NCI-H2107 treated with DMSO at 0.1 percent for 48 hours (cell line): Measurements from ENCODE around the gene PLA2G15.
A peak's percentile ranks its signal among the peaks of the same experiment; 100 is the strongest.

Source experiments
- DNase-seq: peaks from one replicate; lab custom pipeline; 2025; ENCODE audit not compliant: unreplicated experiment; lab: John Stamatoyannopoulos, UW

Gene PLA2G15

GRCh38 chr16:68244903-68245853 is at the start of gene PLA2G15:
Gene PLA2G15, plus strand, starts transcription at chr16:68245373. Its CDS starts 54 bp downstream, at chr16:68245427.
- DNase-seq = peak; percentile 60

- DNase-seq = no peak
Observed at GRCh38 chr16:68197250-68197649, 47.9 kb upstream of the PLA2G15 start.

DNA sequence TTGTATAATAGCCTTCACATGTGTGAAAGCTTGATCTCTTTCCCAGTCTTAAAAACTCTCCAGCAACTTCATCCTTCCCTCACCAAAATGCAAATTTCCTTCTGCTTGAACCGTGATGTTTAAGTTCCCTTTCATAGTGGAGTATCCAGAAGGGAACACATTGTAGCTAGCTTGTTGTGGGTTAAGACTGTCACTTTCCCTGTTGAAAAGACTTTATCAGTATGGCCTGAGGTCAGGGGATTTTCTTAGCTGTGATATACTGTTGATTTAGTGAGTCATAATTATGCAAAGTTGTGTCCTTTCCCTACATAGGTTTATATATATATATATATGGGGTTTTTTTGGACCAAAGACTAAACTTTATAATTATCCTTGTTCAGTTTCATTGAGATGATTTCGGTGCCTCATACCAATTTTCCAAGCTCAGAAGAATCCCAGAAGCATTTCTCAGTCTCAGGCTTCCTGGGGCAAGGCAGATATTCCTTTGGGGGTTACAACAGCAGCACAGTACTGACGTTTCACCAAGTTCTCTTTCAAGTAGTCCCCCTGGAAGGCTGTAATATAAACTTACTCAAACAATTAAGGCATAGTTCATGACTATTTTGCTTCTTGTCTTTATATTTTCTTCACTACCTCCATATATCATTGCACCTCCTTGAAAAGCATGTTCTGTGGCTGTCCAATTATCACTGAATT is 44.9 kb upstream of the PLA2G15 start:
- no peak for DNase-seq

- peak; percentile 98 for DNase-seq
Observed at GRCh38 chr16:68202091-68202519, 43.1 kb upstream of the PLA2G15 start.

GRCh38 chr16:68206245-68206644 is 38.9 kb upstream of the PLA2G15 start:
- no peak for DNase-seq

DNA sequence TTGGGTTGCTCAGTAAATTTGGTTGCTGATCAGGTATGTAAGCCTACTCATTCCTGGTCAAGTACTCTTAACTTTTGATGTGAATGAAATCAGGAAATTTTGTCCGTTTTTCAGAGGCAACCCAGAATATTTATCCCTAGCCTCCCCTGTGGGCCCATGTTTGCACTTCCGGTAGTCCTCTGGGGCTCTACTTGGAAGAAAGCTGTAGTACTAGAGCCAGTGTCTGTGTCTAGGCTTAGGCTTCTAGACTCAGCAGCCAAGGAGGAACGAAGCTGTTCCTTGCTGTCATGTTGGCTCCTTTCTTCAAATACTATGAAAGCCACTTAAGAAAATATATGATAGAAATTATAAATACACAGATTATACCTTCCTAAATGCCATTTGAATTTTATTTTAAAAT is 30.4 kb upstream of the PLA2G15 start:
- no peak for DNase-seq

DNA sequence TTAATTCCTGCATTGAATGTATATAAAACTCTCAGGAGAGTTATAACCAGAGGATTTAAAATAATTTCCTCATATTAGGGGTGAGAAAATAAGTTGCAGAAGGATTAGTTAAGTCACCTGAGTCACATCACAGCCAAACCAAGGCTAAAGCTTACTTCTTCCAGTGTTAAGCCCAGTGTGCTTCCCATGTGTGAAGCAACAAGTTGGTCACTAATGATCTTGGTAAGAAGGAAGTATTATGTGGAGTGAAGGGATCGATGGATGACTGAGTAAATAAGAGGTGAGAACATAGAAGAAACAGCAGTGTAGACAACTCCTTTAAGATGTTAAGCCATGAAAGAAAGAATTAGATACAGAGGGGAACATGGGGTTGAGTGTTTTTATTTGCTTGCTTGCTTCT is 29.9 kb upstream of the PLA2G15 start:
- DNase-seq = no peak

DNA sequence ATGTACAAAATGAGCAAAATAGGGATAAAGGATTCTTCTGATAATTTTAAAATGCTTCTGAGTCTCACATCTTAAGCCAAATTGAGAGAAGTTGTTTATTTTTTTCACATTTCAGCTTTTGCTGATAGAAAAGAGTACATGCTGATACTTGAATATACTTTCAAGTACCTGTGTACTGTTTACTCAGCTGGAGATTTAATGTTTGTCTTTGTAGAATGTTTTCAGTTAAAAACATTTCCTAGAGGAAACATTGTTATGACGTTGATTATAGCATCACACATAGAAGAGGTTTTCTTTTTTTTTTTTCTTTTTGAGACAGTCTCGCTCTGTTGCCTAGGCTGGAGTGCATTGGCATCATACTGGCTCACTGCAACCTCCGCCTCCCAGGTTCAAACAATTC is 28.9 kb upstream of the PLA2G15 start:
- DNase-seq = no peak

- DNase-seq = no peak
Observed at GRCh38 chr16:68217506-68217905, 27.7 kb upstream of the PLA2G15 start.

DNA sequence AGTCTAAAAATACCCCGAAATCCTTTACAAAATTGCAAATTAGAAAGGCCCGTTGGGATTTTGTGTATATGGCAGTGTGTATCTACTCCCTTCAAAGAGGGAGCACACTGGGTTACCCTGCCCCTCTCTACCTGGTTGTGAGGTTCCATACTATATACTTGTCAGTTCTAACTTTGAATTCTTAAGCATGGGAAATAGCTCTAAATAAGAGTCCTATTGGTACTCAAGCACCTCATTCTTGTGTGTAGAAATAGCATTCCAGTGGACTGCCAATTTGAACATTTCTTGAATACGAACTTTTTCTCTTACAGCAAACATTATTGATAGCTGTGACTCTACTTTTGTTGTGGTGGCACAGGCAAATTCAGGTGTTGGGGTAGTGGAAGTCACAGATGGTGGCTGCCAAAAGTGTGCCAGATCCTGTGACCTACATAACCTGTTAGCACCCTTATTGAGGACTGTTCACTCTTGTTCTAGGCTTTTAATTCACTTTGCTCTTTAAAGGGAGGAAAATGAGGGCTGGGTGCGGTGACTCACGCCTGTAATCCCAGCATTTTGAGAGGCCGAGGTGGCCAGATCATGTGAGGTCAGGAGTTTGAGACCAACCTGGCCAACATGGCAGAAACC is 25.3 kb upstream of the PLA2G15 start:
- no peak for DNase-seq

GRCh38 chr16:68223072-68223471 is 22.1 kb upstream of the PLA2G15 start:
- DNase-seq = no peak

- no peak for DNase-seq
Observed at GRCh38 chr16:68226116-68226515, 19.1 kb upstream of the PLA2G15 start.

- DNase-seq = no peak
Observed at GRCh38 chr16:68227183-68227793, 17.9 kb upstream of the PLA2G15 start.

GRCh38 chr16:68227850-68228553 is 17.2 kb upstream of the PLA2G15 start:
- DNase-seq = no peak

DNA sequence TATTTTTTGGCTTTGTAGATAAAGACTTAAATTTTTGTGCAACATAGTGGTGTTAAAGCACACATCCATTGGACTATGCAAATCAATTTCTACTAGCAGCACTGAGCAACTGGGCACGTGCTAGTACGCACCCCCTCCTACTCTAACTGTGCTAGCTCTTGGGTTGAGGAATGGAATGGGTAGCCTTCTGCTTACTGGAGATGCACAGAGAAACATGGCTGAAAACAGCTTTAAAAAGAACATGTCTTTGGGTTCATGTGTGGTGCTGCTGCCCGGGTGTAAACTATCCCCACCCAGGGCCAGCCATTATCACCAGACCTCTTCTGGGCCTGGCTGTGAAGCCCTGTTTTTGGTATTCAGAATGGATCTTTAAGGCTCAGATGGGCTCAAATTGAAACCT is 16.5 kb upstream of the PLA2G15 start:
- DNase-seq = no peak

GRCh38 chr16:68229431-68230175 is 15.6 kb upstream of the PLA2G15 start:
- DNase-seq = peak; percentile 48

- no peak for DNase-seq
Observed at GRCh38 chr16:68230176-68230571, 15.0 kb upstream of the PLA2G15 start.

GRCh38 chr16:68230956-68231355 is 14.2 kb upstream of the PLA2G15 start:
- DNase-seq = no peak

DNA sequence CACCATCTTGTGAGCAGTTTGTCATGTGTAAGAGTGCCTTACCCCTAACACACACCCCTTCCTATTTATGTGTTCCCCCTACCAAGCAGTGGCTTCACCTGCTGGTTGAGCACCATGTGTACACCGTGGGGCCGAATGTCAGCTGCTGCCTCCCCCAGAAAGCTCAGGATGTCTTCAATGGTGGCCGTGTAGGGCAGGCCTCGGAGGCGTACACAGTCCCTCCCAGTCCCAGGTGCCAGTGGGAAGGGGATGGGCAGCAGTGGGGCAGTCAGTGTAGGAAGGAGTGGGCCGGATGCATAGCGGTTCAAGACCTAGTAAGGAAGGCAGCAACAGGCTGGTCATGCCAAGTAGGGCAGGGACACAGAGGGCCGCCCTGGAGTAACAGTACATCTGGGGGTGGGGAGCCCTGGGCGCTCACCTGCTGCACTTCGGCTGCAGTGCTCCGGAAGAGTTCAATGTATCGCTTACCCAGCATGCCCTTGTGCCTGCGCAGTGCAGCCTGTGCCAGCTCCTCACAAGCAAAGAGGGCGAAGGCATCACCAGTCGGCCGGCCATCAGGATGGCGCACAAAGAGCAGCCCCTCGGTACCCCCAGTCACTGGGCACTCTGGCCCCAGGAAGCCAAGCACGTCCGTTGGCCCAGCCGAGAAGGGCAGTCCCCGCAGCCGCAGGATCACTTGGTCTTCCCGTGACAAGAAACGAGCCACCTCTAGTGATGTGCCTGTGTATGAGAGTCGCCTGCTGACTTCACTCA is 13.6 kb upstream of the PLA2G15 start:
- no peak for DNase-seq
